SK-N-SH (cell line): Measurements from ENCODE around the gene LSG1. TPM values are rescaled to one million over a fixed set of nuclear protein-coding genes. Genes with fewer than 3 reads are reported as not detected.
A peak's percentile ranks its signal among the peaks of the same experiment; 100 is the strongest.

Source experiments
- CTCF ChIA-PET: fragments of 300-600, 350-600 bp; formaldehyde crosslinking; extraction: SDS; loops from one replicate; lab custom pipeline; 2021; lab: Yijun Ruan, JAX
- POLR2A ChIA-PET: fragments of 350-600 bp; sonication (Branson Sonifier 250); formaldehyde crosslinking; extraction: SDS; loops from one replicate; lab custom pipeline; 2020; ENCODE audit warnings: antibody characterized with exemption, inconsistent platforms; lab: Yijun Ruan, JAX
- DNase-seq: peaks from one replicate; pipeline ENCODE4 v3.0.0; 2012
- H2AFZ ChIP-seq: fragments of 200-600 bp; sonication (generic); 2 replicates; pipeline ENCODE4 v1.8.1; 2016; ENCODE audit warnings: antibody characterized with exemption, mild to moderate bottlenecking, low read depth
- H3F3A ChIP-seq: fragments of 200-600 bp; sonication (generic); replicated peaks from 2 replicates; pipeline ENCODE3; 2016; ENCODE audit warnings: antibody characterized with exemption, mild to moderate bottlenecking; ENCODE audit not compliant: insufficient read depth
- H3K27ac ChIP-seq, 2 experiments: fragments of 200-500 bp in 1 of 2; fragments of 200-600 bp in 1 of 2; sonication (Bioruptor generic) in 1 of 2; sonication (generic), shearing (Covaris generic) in 1 of 2; 2 replicates each; pipeline versions ENCODE4 v1.5.1 to v1.6.1; 2014 to 2016; ENCODE audit warnings: low read depth in 2 of 2, inconsistent platforms in 1 of 2, low read length in 1 of 2, mild to moderate bottlenecking in 1 of 2, mixed read lengths in 1 of 2
- H3K27me3 ChIP-seq: fragments of 200-600 bp; sonication (generic), shearing (Covaris generic); 2 replicates; pipeline ENCODE4 v1.6.1; 2016; ENCODE audit warnings: mixed run types; ENCODE audit not compliant: insufficient read depth
- H3K36me3 ChIP-seq, 2 experiments: fragments of 200-500 bp in 1 of 2; fragments of 200-600 bp in 1 of 2; sonication (Bioruptor generic) in 1 of 2; sonication (generic) in 1 of 2; replicated peaks in 1 of 2; 2 replicates each; pipeline versions ENCODE3 to v1.5.1; 2014 to 2016; ENCODE audit warnings: low read length in 1 of 2, mild to moderate bottlenecking in 1 of 2; ENCODE audit not compliant: insufficient read depth in 2 of 2, control insufficient read depth in 1 of 2
- H3K4me1 ChIP-seq, 2 experiments: fragments of 200-500 bp in 1 of 2; fragments of 200-600 bp in 1 of 2; sonication (Bioruptor generic) in 1 of 2; sonication (generic), shearing (Covaris generic) in 1 of 2; 2 replicates each; pipeline versions ENCODE4 v1.5.1 to v1.6.1; 2014 to 2016; ENCODE audit warnings: low read depth in 1 of 2, low read length in 1 of 2, mixed run types in 1 of 2; ENCODE audit not compliant: insufficient read depth in 2 of 2, control insufficient read depth in 1 of 2
- H3K4me2 ChIP-seq: fragments of 200-600 bp; sonication (generic), shearing (Covaris generic); 2 replicates; pipeline ENCODE4 v1.6.1; 2017; ENCODE audit warnings: mixed run types
- H3K4me3 ChIP-seq, 2 experiments: fragments of 200-500 bp in 1 of 2; fragments of 200-600 bp in 1 of 2; sonication (Bioruptor generic) in 1 of 2; sonication (generic), shearing (Covaris generic) in 1 of 2; 2 replicates each; pipeline versions ENCODE4 v1.5.1 to v1.8.1; 2014 to 2016; ENCODE audit warnings: low read depth in 2 of 2, inconsistent platforms in 1 of 2, low read length in 1 of 2, mild to moderate bottlenecking in 1 of 2, mixed read lengths in 1 of 2, moderate library complexity in 1 of 2
- H3K79me2 ChIP-seq: fragments of 200-600 bp; sonication (generic); 2 replicates; pipeline ENCODE4 v1.8.1; 2017; ENCODE audit warnings: mild to moderate bottlenecking; ENCODE audit not compliant: insufficient read depth
- H3K9ac ChIP-seq: fragments of 200-600 bp; sonication (generic); 2 replicates; pipeline ENCODE4 v1.6.1; 2017; ENCODE audit warnings: mixed run types
- H3K9me2 ChIP-seq: fragments of 200-600 bp; sonication (generic); 2 replicates; pipeline ENCODE4 v1.6.1; 2017; ENCODE audit warnings: mixed run types
- H3K9me3 ChIP-seq: fragments of 200-600 bp; sonication (generic); 2 replicates; pipeline ENCODE4 v1.6.1; 2017; ENCODE audit warnings: mixed run types, mild to moderate bottlenecking, moderate library complexity
- H4K20me1 ChIP-seq: fragments of 200-600 bp; sonication (generic); 2 replicates; pipeline ENCODE4 v1.6.1; 2017; ENCODE audit warnings: mild to moderate bottlenecking, mixed run types; ENCODE audit not compliant: insufficient read depth
- CHD2 ChIP-seq: fragments of 150-350 bp; IDR thresholded peaks from 2 replicates; pipeline ENCODE4 v1.6.1; 2018; ENCODE audit warnings: low read length; ENCODE audit not compliant: partially characterized antibody
- ELF1 ChIP-seq: IDR thresholded peaks from 2 replicates; pipeline ENCODE4 v1.4.0; 2012
- EZH2phosphoT487 ChIP-seq: fragments of 200-600 bp; sonication (generic); IDR thresholded peaks from 2 replicates; pipeline ENCODE4 v1.6.1; 2017; ENCODE audit warnings: low read depth, mixed run types, mild to moderate bottlenecking, antibody characterized with exemption, moderate library complexity, borderline replicate concordance
- FOSL2 ChIP-seq: IDR thresholded peaks from 2 replicates; pipeline ENCODE4 v1.4.0; 2012; ENCODE audit warnings: low read depth, mild to moderate bottlenecking, moderate library complexity, borderline replicate concordance
- FOXJ3 ChIP-seq: sonication (generic); formaldehyde crosslinking; IDR thresholded peaks from 2 replicates; pipeline ENCODE4 v1.5.1; 2020; ENCODE audit warnings: mild to moderate bottlenecking, missing genetic modification reagents
- FOXM1 ChIP-seq: IDR thresholded peaks from 2 replicates; pipeline ENCODE4 v1.4.0; 2012; ENCODE audit warnings: low read depth, mild to moderate bottlenecking
- GABPA ChIP-seq: IDR thresholded peaks from 2 replicates; pipeline ENCODE4 v1.4.0; 2012; ENCODE audit warnings: low read depth, mild to moderate bottlenecking
- GATA2 ChIP-seq: sonication (generic); formaldehyde crosslinking; IDR thresholded peaks from 2 replicates; pipeline ENCODE4 v1.5.0; 2020; ENCODE audit warnings: mild to moderate bottlenecking, missing genetic modification reagents
- IRF3 ChIP-seq: fragments of 150-350 bp; IDR thresholded peaks from 2 replicates; pipeline ENCODE4 v1.6.1; 2016; ENCODE audit warnings: mild to moderate bottlenecking, low read depth, low read length
- JUND ChIP-seq: IDR thresholded peaks from 2 replicates; pipeline ENCODE4 v1.4.0; 2012
- MAX ChIP-seq: IDR thresholded peaks from 2 replicates; pipeline ENCODE4 v1.4.0; 2012; ENCODE audit warnings: low read depth
- MEF2A ChIP-seq: IDR thresholded peaks from 2 replicates; pipeline ENCODE4 v1.4.0; 2012; ENCODE audit warnings: low read depth, borderline replicate concordance
- PBX3 ChIP-seq: IDR thresholded peaks from 2 replicates; pipeline ENCODE4; 2012
- POLR2AphosphoS5 ChIP-seq: IDR thresholded peaks from 2 replicates; pipeline ENCODE4 v1.6.1; 2012; ENCODE audit warnings: low read depth, low read length
- RAD21 ChIP-seq: IDR thresholded peaks from 2 replicates; pipeline ENCODE4 v1.6.1; 2012; ENCODE audit warnings: mild to moderate bottlenecking, low read length
- RCOR1 ChIP-seq: fragments of 150-350 bp; IDR thresholded peaks from 2 replicates; pipeline ENCODE4 v1.6.1; 2017; ENCODE audit warnings: antibody characterized with exemption, low read length
- RFX5 ChIP-seq: IDR thresholded peaks from 2 replicates; pipeline ENCODE4 v1.6.1; 2012; ENCODE audit warnings: mild to moderate bottlenecking, improper control_type of control experiment, low read length
- RXRA ChIP-seq: IDR thresholded peaks from 2 replicates; pipeline ENCODE4 v1.4.0; 2012; ENCODE audit warnings: low read depth, mild to moderate bottlenecking, borderline replicate concordance
- SMC3 ChIP-seq: IDR thresholded peaks from 2 replicates; pipeline ENCODE4 v1.6.1; 2012; ENCODE audit warnings: low read depth, low read length, improper control_type of control experiment
- TCF12 ChIP-seq: IDR thresholded peaks from 2 replicates; pipeline ENCODE4 v1.4.0; 2012
- TEAD4 ChIP-seq: IDR thresholded peaks from 2 replicates; pipeline ENCODE4 v1.4.0; 2012; ENCODE audit warnings: mild to moderate bottlenecking, borderline replicate concordance; ENCODE audit not compliant: insufficient read depth
- USF2 ChIP-seq: fragments of 150-350 bp; IDR thresholded peaks from 2 replicates; pipeline ENCODE4 v1.6.1; 2017; ENCODE audit warnings: antibody characterized with exemption, low read length, low read depth, borderline replicate concordance
- YY1 ChIP-seq: IDR thresholded peaks from 2 replicates; pipeline ENCODE4 v1.4.0; 2012; ENCODE audit warnings: low read depth, mild to moderate bottlenecking
- WGBS: methylation state at CpG from one replicate; pipeline ENCODE4 v1.1.6; 2017; ENCODE audit warnings: low lambda C conversion rate; 5-methylcytosine and 5-hydroxymethylcytosine counted together
- polyA plus RNA-seq, 3 experiments: library from polyadenylated mRNA; depleted of rRNA; stranded (reverse); fragments of >200 nt; gene quantifications; 2 replicates each; pipeline ENCODE4 v1.2.3, GENCODE V29; 2012

The LSG1 gene
- polyA plus RNA-seq, 1 of the 3 experiments (the other 2 are of a cell fraction), result 35.1 TPM

- Histone ChIP-seq H3F3A (peaks cover 39% of the 10 kb centered on the region), H3K27ac (no peak overlapping the region), H3K4me1 (peaks cover 6 to 8% of the 10 kb centered on the region in 2 experiments; a peak in 2 of 4 replicates), H3K4me3 (no peak overlapping the region), H4K20me1 (no peaks in the 10 kb centered on the region), H2AFZ (no peak overlapping the region), H3K27me3 (no peaks in the 10 kb centered on the region), H3K36me3 (peaks cover 11% of the 10 kb centered on the region in 2 experiments), H3K9me3 (no peaks in the 10 kb centered on the region), H3K9me2 (no peaks in the 10 kb centered on the region), H3K9ac (no peak overlapping the region), H3K79me2 (peaks cover 15% of the 10 kb centered on the region), H3K4me2 (no peak overlapping the region)
- ChIA-PET CTCF (interaction anchor here (1.8 kb wide), 1 partner anchor 46 kb away, joined by 7 read pairs; no protein-coding TSS in a partner anchor), POLR2A (no interaction called here)
- no peak for DNase-seq
- TF ChIP-seq TEAD4, result no peak
- no peak for TF ChIP-seq SMC3
- no peak for TF ChIP-seq ELF1
- WGBS, result 97% methylated on average over 3 of the region's 3 CpGs
Observed at GRCh38 chr3:194637066-194637465, 34.9 kb downstream of the LSG1 start.

- H3K27ac ChIP-seq, result peak within 1 kb of the TSS; percentile 76 to 91
- peak within 1 kb of the TSS; percentile 82 to 84 for H3K4me3 ChIP-seq
- peaks cover 31% of the 10 kb centered on the region for H3K79me2 ChIP-seq
- H3K4me1 ChIP-seq, result peaks cover 0 to 6% of the 10 kb centered on the region in 2 experiments; a peak in 1 of 4 replicates
- ChIA-PET POLR2A (interaction anchor here (0.6 to 1.4 kb wide), 3 partner anchors 9 to 39 kb away, joined by 3 to 4 read pairs (median 3); partner anchors contain the start of gene LSG1), CTCF (interaction anchor here (0.6 to 2.4 kb wide), 22 partner anchors 9 to 638 kb away, joined by 3 to 16 read pairs (median 3); partner anchors contain the start of genes LSG1 and XXYLT1)
- peak within 1 kb of the TSS; percentile 98 for H2AFZ ChIP-seq
- peak; percentile 98 for DNase-seq
- H3K9ac ChIP-seq, result peak within 1 kb of the TSS; percentile 89
- H3K9me3 ChIP-seq, result no peaks in the 10 kb centered on the region
- no peaks in the 10 kb centered on the region for H3K9me2 ChIP-seq
- H3K36me3 ChIP-seq, result peaks cover 10 to 21% of the 10 kb centered on the region in 2 experiments
- H3F3A ChIP-seq, result peaks cover 18% of the 10 kb centered on the region
- H3K4me2 ChIP-seq, result peak within 1 kb of the TSS; percentile 94
- 1% methylated on average over 33 of the region's 66 CpGs for WGBS
- H4K20me1 ChIP-seq, result no peaks in the 10 kb centered on the region
- H3K27me3 ChIP-seq, result no peaks in the 10 kb centered on the region
- TF ChIP-seq SMC3 (peak; percentile 20; the same call in 1 of the 2 replicates), FOXJ3 (CRISPR knock-in tag) (no peak), RXRA (no peak), EZH2phosphoT487 (no peak), MEF2A (no peak), RFX5 (no peak), YY1 (no peak), CHD2 (peak; percentile 75), RCOR1 (no peak; the same call in 1 of the 2 replicates), USF2 (no peak), GABPA (peak; percentile 44; the same call in 1 of the 2 replicates), FOSL2 (no peak), MAX (peak; percentile 50; the same call in 1 of the 2 replicates), PBX3 (no peak), RAD21 (peak; percentile 58), POLR2AphosphoS5 (no peak), FOXM1 (no peak), JUND (no peak), TCF12 (peak; percentile 8; the same call in 1 of the 2 replicates), GATA2 (peak; percentile 30; the same call in 1 of the 2 replicates), IRF3 (no peak)
Observed at GRCh38 chr3:194633349-194634004, 38.5 kb downstream of the LSG1 start, which contains the start of gene TMEM44. TMEM44 (minus strand) TSS chr3:194633419; CDS start chr3:194633215, 204 bp downstream.
